SK-N-SH treated with all-trans-retinoic acid at 6 μM for 48 hours (cell line): ENCODE results near the gene LELP1.

ENCODE experiments used
- ARNTL ChIP-seq: fragments of 450-650 bp; formaldehyde crosslinking; IDR thresholded peaks from 2 replicates; pipeline ENCODE4 v1.5.0; 2020; ENCODE audit warnings: low read depth, mild to moderate bottlenecking, moderate library complexity, borderline replicate concordance
- BACH2 ChIP-seq: fragments of 250-450 bp; sonication (Bioruptor Pico); IDR thresholded peaks from 2 replicates; pipeline ENCODE4 v1.9.0; 2021; ENCODE audit warnings: mild to moderate bottlenecking, borderline replicate concordance
- CREB5 ChIP-seq: fragments of 250-450 bp; sonication (Bioruptor Pico); IDR thresholded peaks from 2 replicates; pipeline ENCODE4 v1.5.1; 2020; ENCODE audit warnings: low read depth, mild to moderate bottlenecking, moderate library complexity
- GLIS3 ChIP-seq: fragments of 250-450 bp; sonication (Bioruptor Pico); IDR thresholded peaks from 2 replicates; pipeline ENCODE4 v1.5.0; 2020; ENCODE audit warnings: mild to moderate bottlenecking, moderate library complexity
- PATZ1 ChIP-seq: fragments of 250-450 bp; sonication (Bioruptor Pico); IDR thresholded peaks from 2 replicates; pipeline ENCODE4 v1.8.0; 2020; ENCODE audit warnings: mild to moderate bottlenecking, moderate library complexity, borderline replicate concordance
- PPARA ChIP-seq: fragments of 250-450 bp; sonication (Bioruptor Pico); IDR thresholded peaks from 2 replicates; pipeline ENCODE4 v1.5.0; 2020; ENCODE audit warnings: mild to moderate bottlenecking, borderline replicate concordance
- RARB ChIP-seq: fragments of 250-450 bp; sonication (Bioruptor Pico); IDR thresholded peaks from 2 replicates; pipeline ENCODE4 v1.8.0; 2021; ENCODE audit warnings: mild to moderate bottlenecking, moderate library complexity
- SNAI2 ChIP-seq: fragments of 250-450 bp; sonication (Bioruptor Pico); IDR thresholded peaks from 2 replicates; pipeline ENCODE4 v1.5.0; 2020; ENCODE audit warnings: mild to moderate bottlenecking, moderate library complexity

- no peak for TF ChIP-seq PATZ1 (CRISPR knock-in tag)
- no peak for TF ChIP-seq ARNTL (CRISPR knock-in tag)
- no peak for TF ChIP-seq RARB (CRISPR knock-in tag)
- no peak for TF ChIP-seq GLIS3 (CRISPR knock-in tag)
- no peak for TF ChIP-seq SNAI2 (CRISPR knock-in tag)
- no peak for TF ChIP-seq BACH2 (CRISPR knock-in tag)
- no peak for TF ChIP-seq PPARA (CRISPR knock-in tag)
- no peak for TF ChIP-seq CREB5 (CRISPR knock-in tag)
Observed at GRCh38 chr1:153246018-153246417, 42.8 kb downstream of the LELP1 start.
